Esophagus muscularis mucosa (tissue), 4 donors: ENCODE results near the gene ANO4. TPM values are rescaled to one million over a fixed set of nuclear protein-coding genes. Genes with fewer than 3 reads are reported as not detected.

Experiments used
- DNase-seq: peaks from one replicate; pipeline ENCODE4 v3.0.0-alpha.2; 2017; ENCODE audit errors: extremely low spot score
- H3K27ac ChIP-seq, 4 donors: fragments of 200-600 bp; sonication (generic); replicated peaks in 1 of 4; 1 replicate in 3 of 4; 2 replicates in 1 of 4; pipeline ENCODE4 v1.5.1; 2016 to 2019; ENCODE audit warnings: mild to moderate bottlenecking in 1 of 4
- H3K27me3 ChIP-seq, 4 donors: fragments of 200-600 bp; sonication (generic); one replicate each; pipeline versions ENCODE4 v1.5.1 to v1.6.0; 2016 to 2019
- H3K36me3 ChIP-seq, 4 donors: fragments of 200-600 bp; sonication (generic); one replicate each; pipeline ENCODE4 v1.5.1; 2016 to 2019
- H3K4me1 ChIP-seq, 4 donors: fragments of 200-600 bp; sonication (generic); one replicate each; pipeline ENCODE4 v1.5.1; 2016 to 2019
- H3K4me3 ChIP-seq, 4 donors: fragments of 200-600 bp; sonication (generic); 1 replicate in 2 of 4; 2 replicates in 2 of 4; pipeline ENCODE4 v1.5.1; 2016 to 2019; ENCODE audit warnings: mild to moderate bottlenecking in 4 of 4, moderate library complexity in 1 of 4
- H3K9me3 ChIP-seq, 4 donors: fragments of 200-600 bp; sonication (generic); 1 replicate in 3 of 4; 2 replicates in 1 of 4; pipeline ENCODE4 v1.5.1; 2016 to 2019
- CTCF ChIP-seq, 3 experiments: fragments of 200-600 bp in 2 of 3; fragments of 450-650 bp in 1 of 3; sonication (generic) in 2 of 3; IDR thresholded peaks; one replicate each; pipeline ENCODE4 v1.5.1; 2017 to 2019; ENCODE audit warnings: antibody characterized with exemption in 3 of 3, mild to moderate bottlenecking in 2 of 3, moderate library complexity in 1 of 3
- EP300 ChIP-seq: sonication (generic); formaldehyde crosslinking; IDR thresholded peaks from one replicate; pipeline ENCODE4 v1.6.1; 2017; ENCODE audit warnings: antibody characterized with exemption
- POLR2A ChIP-seq: fragments of 450-650 bp; IDR thresholded peaks from one replicate; pipeline ENCODE4 v1.6.1; 2017; ENCODE audit warnings: antibody characterized with exemption, moderate library complexity, mild to moderate bottlenecking, low read depth
- POLR2AphosphoS5 ChIP-seq, 2 donors: sonication (generic); formaldehyde crosslinking; IDR thresholded peaks; one replicate each; pipeline ENCODE4 v1.6.1; 2017; ENCODE audit warnings: antibody characterized with exemption in 2 of 2
- WGBS: methylation state at CpG from one replicate; pipeline ENCODE4 v1.1.5; 2018; 5-methylcytosine and 5-hydroxymethylcytosine counted together
- intact Hi-C: fragments of 100-400 bp; cut with DNase I; formaldehyde crosslinking; loops from one replicate; pipeline ENCODE4 v1.15.1; 2023
- total RNA-seq, 4 donors: library from RNA; depleted of rRNA; stranded (reverse); fragments of >200 nt; gene quantifications; one replicate each; pipeline versions ENCODE4 v1.1.0 to v1.2.1, GENCODE V29; 2016

The ANO4 gene
- total RNA-seq, 4 donors from 2014 or later = 0.06 to 0.17 TPM; not detected in 2

GRCh38 chr12:100974747-100975146 lies 180.2 kb downstream of the ANO4 start:
- Histone ChIP-seq H3K4me3 (no peak overlapping the region), H3K4me1 (peaks cover 0 to 3% (median 0%) of the 10 kb centered on the region in 4 donors), H3K27ac (no peak overlapping the region), H3K36me3 (no peaks in the 10 kb centered on the region), H3K27me3 (no peaks in the 10 kb centered on the region), H3K9me3 (no peaks in the 10 kb centered on the region)
- TF ChIP-seq POLR2A (no peak), EP300 (no peak), CTCF (IDR thresholded peaks at IDR 0.05) (no peak), POLR2AphosphoS5 (IDR thresholded peaks at IDR 0.05) (no peak)
- 66% methylated on average over 9 of the region's 9 CpGs for WGBS
- no peak for DNase-seq
- intact Hi-C loops = no loop called here

- TF ChIP-seq EP300 (no peak), POLR2A (no peak)
- Histone ChIP-seq H3K4me1 (peaks cover 0 to 3% (median 0%) of the 10 kb centered on the region in 4 donors), H3K27me3 (no peaks in the 10 kb centered on the region), H3K27ac (no peak overlapping the region), H3K4me3 (no peak overlapping the region), H3K36me3 (no peaks in the 10 kb centered on the region), H3K9me3 (no peaks in the 10 kb centered on the region)
- intact Hi-C loops = no loop called here
- 80% methylated on average over 1 of the region's 1 CpG for WGBS
- DNase-seq = no peak
Observed at GRCh38 chr12:100976735-100977134, 182.2 kb downstream of the ANO4 start.

GRCh38 chr12:100980856-100981255 lies 186.3 kb downstream of the ANO4 start:
- TF ChIP-seq POLR2AphosphoS5 (IDR thresholded peaks at IDR 0.05) = no peak
- no peak for TF ChIP-seq EP300
- TF ChIP-seq POLR2A = no peak
- TF ChIP-seq CTCF (IDR thresholded peaks at IDR 0.05) = no peak
- intact Hi-C loops = no loop called here
- Histone ChIP-seq H3K9me3 (no peaks in the 10 kb centered on the region), H3K27me3 (peaks cover 0 to 3% (median 0%) of the 10 kb centered on the region in 4 donors), H3K4me1 (no peaks in the 10 kb centered on the region), H3K27ac (no peak overlapping the region), H3K36me3 (no peaks in the 10 kb centered on the region), H3K4me3 (no peak overlapping the region)
- 76% methylated on average over 1 of the region's 1 CpG for WGBS
- DNase-seq = no peak

- H3K4me3 ChIP-seq = no peak overlapping the region
- H3K27ac ChIP-seq = no peak overlapping the region
- H3K4me1 ChIP-seq = no peaks in the 10 kb centered on the region
- DNase-seq = no peak
- no peaks in the 10 kb centered on the region for H3K36me3 ChIP-seq
- peaks cover 0 to 3% (median 0%) of the 10 kb centered on the region in 4 donors for H3K27me3 ChIP-seq
- WGBS = 92% methylated on average over 2 of the region's 2 CpGs
- TF ChIP-seq POLR2A (no peak), CTCF (IDR thresholded peaks at IDR 0.05) (no peak)
- intact Hi-C loops = no loop called here
- no peaks in the 10 kb centered on the region for H3K9me3 ChIP-seq
Observed at GRCh38 chr12:100982511-100983183, 188.1 kb downstream of the ANO4 start.

GRCh38 chr12:100984796-100985195 lies 190.2 kb downstream of the ANO4 start:
- H3K27me3 ChIP-seq = peaks cover 0 to 3% (median 0%) of the 10 kb centered on the region in 4 donors
- no peak overlapping the region for H3K4me3 ChIP-seq
- peaks cover 0 to 5% (median 0%) of the 10 kb centered on the region in 4 donors for H3K4me1 ChIP-seq
- intact Hi-C loops = no loop called here
- H3K36me3 ChIP-seq = no peaks in the 10 kb centered on the region
- WGBS = 61% methylated on average over 1 of the region's 1 CpG
- no peak overlapping the region for H3K27ac ChIP-seq
- TF ChIP-seq EP300 (no peak), POLR2A (no peak)
- no peak for DNase-seq
- no peaks in the 10 kb centered on the region for H3K9me3 ChIP-seq
